GM12874 (cell line): ENCODE measurements around the gene FHOD3.

ENCODE experiments used
- TF ChIP-seq, protein P1 (sequence below): IDR thresholded peaks from 2 replicates; pipeline ENCODE4 v1.5.1; 2011; ENCODE audit warnings: low read depth, mild to moderate bottlenecking, control low read depth, low read length, moderate library complexity; ENCODE audit not compliant: insufficient read depth

The FHOD3 gene

DNA sequence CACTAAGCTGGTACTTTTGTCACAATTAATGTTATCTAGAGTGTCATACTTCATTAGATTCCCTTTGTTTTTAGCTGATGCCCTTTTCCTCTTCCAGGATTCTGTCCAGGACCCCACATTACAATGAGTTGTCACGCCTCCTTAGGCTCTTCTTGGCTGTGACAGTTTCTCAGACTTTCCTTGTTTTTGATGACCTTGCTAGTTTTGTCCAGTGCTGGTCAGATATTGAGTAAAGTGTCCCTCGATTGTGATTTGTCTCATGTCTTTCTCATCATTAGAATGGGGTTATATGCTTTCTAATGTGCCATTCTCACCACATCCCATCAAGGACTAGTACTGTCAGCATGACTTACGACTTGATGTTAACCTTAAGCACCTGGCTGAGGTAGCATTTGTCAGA is 162.3 kb downstream of the FHOD3 start:
- TF ChIP-seq, protein P1, sequence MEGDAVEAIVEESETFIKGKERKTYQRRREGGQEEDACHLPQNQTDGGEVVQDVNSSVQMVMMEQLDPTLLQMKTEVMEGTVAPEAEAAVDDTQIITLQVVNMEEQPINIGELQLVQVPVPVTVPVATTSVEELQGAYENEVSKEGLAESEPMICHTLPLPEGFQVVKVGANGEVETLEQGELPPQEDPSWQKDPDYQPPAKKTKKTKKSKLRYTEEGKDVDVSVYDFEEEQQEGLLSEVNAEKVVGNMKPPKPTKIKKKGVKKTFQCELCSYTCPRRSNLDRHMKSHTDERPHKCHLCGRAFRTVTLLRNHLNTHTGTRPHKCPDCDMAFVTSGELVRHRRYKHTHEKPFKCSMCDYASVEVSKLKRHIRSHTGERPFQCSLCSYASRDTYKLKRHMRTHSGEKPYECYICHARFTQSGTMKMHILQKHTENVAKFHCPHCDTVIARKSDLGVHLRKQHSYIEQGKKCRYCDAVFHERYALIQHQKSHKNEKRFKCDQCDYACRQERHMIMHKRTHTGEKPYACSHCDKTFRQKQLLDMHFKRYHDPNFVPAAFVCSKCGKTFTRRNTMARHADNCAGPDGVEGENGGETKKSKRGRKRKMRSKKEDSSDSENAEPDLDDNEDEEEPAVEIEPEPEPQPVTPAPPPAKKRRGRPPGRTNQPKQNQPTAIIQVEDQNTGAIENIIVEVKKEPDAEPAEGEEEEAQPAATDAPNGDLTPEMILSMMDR = no peak

DNA sequence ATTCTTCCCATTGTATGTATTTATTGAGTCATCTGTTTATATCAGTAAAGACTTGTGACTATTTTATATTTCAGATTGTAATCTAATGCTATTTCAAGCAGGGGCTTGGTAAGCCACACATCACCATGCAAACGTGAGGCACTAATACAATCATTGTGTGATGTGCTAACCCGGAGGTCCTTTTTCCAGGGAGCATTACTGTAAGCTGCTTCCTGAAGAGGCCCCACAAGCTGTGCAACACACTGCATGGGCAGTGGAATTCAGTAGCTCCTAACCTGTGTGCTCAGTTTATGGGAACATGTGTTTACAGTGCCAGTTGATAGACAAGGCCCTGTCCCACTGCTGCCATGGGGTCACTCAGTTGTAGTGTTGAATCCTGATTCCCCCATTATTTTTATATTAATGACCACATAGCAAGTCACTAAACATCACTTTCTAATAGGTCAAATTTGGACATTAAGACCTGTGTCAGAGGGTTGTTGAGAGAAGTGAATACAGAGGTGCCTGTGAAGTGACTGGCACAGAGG is 162.9 kb downstream of the FHOD3 start:
- TF ChIP-seq, protein P1 = no peak

DNA sequence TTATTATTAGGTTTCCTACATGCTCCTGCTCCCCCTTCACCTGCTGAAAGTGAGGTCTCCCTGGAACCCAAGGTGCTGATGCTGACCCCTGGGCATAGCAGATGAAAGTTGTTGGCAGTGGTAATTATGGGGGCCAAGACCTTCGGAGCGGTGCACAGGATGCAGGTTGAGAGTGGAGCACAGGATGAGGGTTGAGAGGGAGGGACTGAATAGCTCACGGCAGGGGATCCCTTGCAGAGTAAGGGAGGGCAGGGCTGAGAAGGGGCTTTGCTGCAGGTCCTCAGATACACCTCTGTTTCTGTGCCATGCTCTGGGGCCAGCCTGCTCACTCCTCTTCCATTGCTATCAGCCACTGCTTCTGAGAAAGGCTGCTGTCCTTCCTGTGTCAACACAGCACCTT is 163.3 kb downstream of the FHOD3 start:
- TF ChIP-seq, protein P1 = no peak

DNA sequence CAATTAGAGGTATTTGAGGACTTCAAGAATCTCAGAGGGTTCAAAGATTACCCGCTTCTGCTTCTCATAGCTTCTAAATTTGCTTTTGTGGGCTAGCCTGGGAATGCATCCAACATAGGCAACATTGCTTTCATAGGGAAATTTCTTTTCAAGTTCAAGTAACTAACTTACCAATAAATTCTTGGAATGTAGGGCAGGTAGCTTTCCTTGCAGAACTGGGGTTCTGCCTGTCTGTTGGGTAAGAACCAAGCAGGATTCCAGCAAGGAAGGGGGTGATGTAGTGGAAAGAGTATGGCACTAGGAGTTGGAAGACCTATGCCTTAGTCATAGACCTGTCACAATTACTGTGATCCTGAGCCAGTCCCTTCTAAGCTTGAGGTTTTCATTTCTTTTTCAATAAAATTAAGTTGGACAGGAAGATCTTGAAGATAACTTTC is 164.1 kb downstream of the FHOD3 start:
- TF ChIP-seq, protein P1 = no peak

DNA sequence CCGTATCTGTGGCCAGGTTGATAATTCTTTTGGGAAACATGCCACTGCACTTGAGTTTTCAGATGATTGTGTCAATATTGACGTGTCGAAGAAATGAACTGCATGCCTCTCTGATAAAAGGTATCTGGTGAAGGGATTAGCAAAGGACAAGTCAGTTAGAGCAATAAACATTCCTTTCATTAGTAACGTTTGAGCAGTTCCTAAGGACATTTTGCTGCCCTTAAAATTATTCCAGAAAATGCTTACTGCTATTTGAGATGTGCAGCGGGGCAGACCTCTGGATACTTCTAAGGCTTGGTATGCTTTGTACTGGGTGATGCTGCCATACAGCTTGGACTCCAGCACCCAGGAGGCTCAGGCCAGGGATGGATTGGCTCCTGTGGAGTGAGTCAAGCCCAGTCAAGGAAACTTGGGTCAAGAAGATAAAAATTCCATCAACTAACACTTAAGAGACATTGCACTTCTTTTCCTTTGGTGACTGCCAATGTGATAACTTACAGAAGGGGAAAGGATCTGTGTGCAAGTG is 166.7 kb downstream of the FHOD3 start:
- TF ChIP-seq, protein P1 = no peak

DNA sequence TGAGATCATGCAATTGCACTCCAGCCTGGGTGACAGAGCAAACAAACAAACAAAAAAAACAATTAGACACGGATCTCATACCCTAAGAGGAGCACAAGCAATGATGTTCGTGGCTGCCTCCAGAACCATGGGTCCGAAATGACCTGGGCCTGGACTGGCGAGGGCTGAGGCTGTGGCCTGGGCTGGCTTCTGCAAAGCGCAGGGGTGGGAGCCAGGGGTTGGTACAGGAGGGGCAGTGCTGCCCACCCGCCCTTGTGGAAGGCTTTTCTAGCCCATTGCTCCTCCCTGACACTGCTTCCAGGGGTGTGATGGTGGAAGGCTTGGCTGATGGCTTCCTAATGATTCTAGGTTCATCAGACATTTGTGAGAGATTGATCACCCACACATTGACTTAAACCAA is 167.8 kb downstream of the FHOD3 start:
- TF ChIP-seq, protein P1 = no peak

DNA sequence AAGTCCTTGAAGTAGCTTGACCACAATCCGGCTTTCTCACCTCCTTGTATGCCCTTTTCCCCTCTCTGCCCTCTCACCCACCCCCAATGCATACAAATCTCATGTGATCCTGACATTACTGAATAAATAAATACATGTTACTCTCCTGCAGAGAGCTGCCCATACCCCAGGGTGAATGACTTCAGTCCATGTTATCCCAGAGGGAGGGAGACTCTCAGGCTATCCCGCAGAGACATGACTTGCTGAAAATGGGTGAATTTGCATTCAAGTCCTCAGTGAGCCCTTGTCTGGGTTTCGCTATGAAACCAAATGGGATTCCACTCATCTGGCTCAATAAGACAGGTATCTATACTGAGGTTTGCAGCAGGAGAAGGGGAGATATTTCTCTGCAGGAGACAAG is 168.5 kb downstream of the FHOD3 start:
- TF ChIP-seq, protein P1 = no peak
